HG02678 (cell line): ENCODE data around the gene ITPKA.

Source experiments
- ATAC-seq: cut with Tn5 transposase; IDR thresholded peaks from one replicate; pipeline ENCODE4 v1.9.1; 2021; ENCODE audit warnings: mild to moderate bottlenecking, moderate library complexity; ENCODE audit not compliant: unreplicated experiment

ITPKA gene

DNA sequence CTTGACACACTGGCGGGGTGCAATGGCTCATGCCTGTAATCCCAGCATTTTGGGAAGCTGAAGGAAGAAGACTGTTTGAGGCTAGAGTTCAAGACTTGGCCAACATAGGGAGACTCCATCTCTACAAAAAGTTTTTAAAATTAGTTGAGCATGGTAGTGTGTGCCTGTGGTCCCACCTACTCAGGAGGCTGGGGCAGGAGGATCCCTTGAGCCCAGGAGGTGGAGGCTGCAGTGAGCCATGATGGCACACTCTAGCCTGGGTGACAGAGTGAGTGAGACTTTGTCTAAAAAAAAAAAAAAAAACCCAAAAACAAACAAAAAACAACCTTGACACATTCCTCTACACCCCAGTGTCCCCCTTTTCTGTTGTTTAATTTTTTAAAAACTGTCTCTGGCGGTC lies 4.0 kb upstream of the ITPKA start:
- ATAC-seq: no peak

DNA sequence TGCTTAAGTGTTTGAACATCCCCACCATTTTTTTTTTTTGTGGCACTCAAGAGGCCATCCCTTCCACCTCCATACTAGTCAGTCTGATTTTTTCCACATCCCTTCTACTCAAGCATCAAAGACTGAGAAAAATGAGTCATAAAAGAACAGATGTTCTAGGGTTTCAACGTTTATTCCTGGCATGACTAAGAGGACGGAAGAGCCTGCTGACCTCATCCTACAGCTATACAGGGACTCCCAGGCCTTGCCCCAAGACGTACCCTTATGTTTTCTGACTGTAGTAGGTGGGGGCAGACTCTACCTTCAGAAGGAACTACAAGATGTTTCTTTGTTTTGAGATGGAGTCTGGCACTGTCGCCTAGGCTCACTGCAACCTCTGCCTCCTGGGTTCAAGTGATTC lies 3.3 kb upstream of the ITPKA start:
- no peak for ATAC-seq

DNA sequence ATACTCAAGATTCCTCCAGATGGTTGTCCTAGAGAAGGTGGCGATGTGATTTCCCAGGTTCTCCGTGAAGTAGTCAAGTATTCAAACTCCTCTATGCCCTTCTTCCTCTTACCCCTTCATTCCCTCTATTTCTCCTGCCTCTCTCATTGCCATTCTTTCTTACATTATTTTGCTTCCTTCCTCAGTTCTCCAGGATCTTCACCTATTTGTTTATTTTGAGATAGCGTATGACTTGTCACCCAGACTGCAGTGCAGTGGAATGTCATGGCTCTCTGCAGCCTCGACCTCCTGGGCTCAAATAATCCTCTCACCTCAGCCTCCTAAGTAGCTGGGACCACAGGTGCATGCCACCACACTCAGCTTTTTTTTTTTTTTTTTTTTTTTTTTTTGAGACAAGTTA lies 1.8 kb upstream of the ITPKA start:
- no peak for ATAC-seq

DNA sequence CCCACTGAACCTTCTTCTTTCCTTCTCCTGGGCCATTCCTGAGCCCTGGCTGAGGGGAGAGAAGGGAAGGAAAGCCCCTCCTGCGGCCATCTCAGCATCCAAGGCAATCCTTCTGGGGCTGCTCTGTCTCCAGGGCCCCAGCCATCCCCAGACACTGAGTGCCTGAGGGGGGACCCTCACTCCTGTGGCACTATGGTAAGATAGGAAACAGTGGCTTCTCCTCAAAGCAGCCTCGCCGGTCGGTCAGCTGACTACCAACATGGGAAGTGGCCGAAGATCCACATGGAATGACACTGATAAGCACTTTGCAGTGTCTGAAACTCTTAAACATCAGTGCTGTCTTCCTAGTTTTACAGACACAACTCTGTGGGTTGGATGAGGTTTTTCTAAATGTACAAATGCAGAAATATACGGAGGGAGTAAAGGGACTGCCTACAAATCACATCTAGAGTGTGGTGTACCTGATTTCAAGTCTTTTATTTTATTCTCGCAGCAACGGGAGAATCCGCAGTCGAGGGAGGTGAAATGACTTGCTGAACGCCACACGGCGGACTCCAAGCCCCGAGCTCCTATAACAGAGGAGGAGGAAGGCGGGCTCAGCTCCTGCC lies 973 bp upstream of the ITPKA start:
- ATAC-seq: no peak

DNA sequence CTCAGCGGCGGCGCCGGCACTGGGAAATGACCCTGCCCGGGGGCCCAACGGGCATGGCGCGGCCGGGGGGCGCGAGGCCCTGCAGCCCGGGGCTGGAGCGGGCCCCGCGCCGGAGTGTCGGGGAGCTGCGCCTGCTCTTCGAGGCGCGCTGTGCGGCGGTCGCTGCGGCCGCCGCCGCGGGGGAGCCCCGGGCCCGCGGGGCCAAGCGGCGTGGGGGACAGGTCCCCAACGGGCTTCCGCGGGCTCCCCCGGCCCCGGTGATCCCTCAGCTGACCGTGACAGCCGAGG lies 172 bp downstream of the ITPKA start:
- peak; percentile 17 for ATAC-seq

DNA sequence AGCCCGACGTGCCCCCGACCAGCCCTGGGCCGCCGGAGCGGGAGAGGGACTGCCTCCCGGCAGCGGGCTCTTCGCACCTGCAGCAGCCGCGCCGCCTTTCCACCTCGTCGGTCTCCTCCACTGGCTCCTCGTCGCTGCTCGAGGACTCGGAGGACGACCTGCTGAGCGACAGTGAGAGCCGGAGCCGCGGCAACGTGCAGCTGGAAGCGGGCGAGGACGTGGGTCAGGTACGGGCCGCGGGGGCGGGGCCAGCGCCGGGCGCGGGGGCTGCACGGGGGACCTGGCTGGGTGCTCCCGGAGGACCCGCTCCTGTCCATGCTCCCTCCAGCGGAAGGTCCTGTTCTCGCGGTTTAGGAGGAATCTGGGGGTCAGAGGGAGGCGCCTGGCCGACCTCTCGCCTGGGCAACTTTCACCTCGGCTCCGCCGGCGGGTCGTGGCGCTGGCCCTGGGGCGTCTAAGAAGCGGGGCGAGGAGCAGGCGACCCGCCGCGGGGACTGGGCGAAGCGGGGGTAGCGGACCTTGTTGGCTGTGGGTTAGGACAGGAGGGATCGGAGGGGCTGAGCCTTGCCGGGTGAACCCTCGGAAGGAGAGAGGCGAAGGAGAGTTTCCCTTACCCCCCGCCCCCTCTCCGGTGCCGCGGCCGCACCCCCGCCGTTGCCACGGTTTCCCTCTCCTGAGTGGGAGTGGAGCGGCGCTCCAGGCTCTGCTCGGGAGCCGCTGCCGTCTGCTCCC lies 682 bp downstream of the ITPKA start:
- peak; percentile 15 for ATAC-seq

DNA sequence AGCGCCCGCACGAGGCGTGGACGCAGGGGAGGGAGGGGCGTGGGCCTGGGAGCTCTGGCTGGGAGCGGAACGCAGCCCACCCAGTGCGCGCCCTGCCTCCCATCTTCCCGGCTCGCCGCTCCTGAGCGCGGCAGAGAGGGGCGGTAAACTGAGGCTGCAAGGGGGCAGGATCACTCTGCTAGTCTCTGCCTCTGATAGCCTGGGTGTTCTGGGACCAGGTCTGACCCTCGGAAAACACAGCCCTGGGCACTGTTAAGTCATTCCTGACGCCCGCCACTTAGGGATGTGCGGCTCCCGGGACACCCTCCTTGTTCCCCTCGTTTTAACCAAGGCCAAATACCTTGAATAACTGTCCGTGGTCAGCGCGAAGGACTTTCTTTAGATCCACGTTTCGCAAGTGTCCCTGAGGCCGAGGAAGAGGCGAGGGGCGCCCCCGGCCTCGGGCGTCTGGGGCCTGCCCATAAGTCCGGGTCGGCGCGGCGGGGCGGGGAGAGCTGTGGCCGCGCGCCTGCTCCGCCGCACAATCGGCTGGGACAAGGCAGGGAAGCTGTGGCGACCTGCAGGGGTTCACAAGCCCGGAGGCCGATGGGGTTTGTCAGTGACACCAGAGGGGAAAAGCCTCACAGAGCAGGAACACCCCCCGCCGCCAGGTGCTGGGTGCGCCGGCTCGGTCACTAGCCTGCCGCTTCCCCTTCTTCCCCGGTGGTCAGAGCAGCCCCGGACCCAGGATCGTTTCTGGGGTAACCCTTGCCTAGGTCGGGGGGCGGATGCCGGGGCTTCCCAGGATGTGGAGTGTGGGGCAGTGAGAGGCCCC lies 1.5 kb downstream of the ITPKA start:
- ATAC-seq: no peak

DNA sequence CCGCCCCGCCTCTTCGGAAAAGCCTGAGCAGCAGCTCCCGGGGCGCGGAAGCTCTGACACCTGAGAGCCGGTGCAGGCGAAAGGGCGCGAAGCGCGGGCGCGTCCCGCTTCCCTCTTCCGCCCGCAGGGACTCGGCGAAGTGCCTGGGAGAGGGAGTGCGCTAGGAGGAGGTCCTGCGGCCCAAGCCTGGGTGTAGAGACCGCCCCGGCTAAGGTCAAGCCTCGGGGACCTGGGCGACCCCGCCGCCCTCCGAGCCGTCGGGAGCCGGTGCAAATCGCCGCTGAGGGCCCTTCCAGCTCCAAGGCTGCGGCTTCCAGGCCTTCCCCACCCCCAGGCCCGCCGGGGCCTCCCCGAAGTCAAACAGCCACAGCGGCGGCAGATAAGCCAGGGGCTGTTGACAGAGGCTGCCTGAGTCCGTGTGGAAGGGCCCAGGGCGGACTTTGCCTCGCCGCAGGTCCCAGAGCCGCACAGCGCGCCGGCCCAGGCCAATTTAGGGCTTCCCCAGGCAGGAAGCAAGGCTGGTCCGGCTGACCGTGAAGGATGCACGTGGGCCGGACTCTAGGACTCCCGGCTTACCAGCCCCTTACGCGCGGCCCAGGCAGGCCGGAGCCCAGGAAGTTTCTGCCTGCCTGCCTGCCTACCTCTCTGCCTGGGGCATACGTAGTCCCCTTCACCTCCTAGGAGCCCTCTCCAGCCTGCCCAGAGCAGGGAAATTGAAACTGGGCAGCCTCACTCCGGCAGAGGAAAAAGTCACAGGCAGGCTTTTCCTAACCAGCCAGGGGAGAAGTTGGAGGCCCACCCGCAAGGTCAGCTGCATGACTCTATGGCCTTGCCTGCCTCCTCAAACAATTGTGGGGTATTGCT lies 2.3 kb downstream of the ITPKA start:
- ATAC-seq: no peak

DNA sequence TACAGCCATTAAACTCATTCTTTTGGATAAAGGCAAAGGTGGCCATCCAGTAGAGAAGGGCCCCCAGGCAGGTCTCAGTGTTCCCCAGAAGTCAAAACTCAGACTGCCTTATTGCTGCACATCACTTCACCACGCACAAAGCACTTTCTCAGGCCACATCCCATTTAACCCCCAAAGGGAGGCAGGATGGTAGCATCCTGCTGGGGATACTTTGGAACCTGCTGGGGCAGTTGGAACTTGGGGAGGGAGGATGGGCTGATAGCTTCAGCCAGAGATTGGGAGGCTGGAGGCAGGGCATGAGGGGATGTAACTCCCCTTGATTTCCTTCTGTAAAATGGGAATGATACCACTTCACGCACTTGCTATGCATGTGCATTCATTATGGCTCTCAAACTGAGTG lies 5.0 kb downstream of the ITPKA start:
- no peak for ATAC-seq

DNA sequence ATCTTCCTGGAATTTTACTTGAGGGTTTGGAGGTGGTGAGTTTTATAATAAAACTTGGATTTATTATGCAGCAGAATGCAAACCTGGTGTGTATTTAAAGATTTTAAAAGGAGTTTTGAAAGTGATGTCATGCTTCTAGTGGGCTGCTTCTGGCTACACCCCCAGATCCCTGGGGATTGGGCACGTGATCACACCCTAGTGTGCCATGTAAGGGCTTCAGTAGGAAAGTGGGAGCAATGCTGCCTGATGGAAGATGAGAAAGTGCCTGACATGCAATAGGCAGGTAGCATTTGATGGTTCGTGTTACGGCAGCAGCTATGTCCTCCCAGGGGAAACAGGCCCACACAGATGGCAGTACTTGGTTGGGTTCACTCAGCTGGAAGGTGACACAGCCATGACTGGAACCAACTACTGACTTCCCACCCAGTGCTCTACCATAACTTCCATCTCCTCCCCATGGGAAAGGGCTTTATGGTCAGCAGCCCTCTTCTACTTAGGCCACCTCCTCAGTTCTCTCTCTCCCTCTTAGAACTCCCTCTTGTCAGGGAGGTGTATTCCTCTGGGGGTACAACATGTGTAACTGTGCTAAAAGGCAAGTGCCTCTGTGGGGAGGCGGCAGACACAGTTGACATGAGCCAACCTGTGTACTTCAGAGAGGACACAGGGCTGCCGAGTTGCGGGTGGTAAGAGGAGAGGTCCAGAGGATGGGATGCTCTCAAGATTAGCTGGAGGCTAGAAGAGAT lies 5.6 kb downstream of the ITPKA start:
- ATAC-seq: no peak

DNA sequence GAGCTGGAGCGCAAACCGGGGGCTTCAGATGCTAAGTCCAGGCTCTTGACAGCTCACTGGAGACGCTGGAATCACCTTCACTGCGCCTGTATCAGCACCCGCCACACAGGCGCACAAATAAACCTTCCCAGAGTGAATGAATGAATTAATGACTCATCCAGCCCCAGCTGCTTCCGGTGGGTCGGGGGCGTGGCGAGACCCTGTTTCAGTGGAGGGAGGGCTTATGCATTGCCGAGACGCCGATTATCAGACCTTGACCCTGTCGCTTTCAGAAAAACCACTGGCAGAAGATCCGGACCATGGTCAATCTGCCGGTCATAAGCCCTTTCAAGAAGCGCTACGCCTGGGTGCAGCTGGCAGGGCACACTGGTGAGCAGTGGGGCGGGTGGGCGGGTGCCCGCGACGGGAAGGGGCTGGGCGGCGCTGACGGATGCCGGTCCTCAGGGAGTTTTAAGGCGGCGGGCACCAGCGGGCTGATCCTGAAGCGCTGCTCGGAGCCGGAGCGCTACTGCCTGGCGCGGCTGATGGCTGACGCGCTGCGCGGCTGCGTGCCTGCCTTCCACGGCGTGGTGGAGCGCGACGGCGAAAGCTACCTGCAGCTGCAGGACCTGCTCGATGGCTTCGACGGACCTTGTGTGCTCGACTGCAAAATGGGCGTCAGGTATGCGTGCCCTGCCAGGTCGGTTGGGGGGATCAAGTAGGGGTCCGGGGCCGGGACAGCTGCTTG lies 7.7 kb downstream of the ITPKA start:
- ATAC-seq: no peak

DNA sequence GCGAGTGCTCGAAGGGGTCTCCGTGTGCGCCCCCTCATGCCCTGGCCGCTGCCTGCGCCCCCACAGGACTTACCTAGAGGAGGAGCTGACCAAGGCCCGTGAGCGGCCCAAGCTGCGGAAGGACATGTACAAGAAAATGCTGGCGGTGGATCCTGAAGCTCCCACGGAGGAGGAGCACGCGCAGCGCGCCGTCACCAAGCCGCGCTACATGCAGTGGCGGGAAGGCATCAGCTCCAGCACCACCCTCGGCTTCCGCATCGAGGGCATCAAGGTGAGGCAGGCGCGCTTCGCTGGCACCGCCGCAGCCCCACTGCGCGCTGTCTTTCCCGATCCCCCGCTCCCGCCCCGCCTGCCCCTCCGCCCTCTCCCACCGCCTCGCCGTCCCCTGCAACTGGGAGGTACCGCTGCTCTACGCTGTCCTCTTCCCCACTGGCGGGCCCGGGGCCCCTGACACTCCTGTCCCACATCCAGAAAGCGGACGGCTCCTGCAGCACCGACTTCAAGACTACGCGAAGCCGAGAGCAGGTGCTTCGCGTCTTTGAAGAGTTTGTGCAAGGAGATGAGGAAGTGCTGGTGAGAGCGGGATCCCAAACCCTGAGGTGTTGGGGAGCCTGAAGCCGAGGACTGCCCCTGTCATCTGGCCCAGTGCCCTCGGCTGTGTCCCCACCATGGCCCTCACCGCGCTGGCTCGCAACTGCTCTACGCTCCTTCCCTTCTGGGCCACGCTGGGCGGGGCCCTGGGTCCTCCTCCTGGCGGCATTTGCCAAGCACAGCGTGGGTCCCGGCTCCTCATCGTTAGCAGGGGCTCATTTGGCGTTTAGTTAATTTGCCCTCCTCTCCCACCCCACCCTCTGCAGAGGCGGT lies 8.5 kb downstream of the ITPKA start:
- no peak for ATAC-seq

DNA sequence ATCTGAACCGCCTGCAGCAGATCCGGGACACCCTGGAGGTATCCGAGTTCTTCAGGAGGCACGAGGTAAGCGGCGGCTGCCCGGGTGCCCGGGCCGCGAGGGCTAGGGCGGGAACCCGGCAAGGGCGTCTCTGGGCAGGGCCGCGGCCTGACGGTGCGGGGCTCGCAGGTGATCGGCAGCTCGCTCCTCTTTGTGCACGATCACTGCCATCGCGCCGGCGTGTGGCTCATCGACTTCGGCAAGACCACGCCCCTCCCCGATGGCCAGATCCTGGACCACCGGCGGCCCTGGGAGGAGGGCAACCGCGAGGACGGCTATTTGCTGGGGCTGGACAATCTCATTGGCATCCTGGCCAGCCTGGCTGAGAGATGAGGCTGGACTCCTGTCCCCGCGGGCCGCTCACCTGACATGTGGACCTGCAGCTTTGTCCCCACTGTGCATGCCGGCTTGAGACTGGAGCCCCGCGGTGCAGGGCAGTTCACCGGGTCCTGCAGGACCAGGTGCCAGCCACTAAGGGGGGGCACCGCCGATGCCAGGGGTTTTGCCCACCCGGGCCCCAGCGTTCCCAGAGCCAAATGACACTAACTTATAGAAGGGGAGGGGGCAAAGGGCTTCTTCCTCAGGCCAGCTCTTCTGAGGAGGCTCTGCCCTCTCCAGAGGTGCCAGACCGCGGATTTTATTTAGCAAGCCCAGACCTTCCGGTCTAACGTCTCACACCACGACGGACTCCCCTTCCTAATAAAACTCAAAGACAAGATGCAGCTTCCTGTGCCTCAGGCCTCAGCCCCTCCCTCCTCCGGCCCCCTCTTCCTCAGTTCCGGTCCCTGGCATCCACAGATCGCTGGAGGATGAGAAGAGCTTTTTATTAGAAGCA lies 9.4 kb downstream of the ITPKA start:
- no peak for ATAC-seq

DNA sequence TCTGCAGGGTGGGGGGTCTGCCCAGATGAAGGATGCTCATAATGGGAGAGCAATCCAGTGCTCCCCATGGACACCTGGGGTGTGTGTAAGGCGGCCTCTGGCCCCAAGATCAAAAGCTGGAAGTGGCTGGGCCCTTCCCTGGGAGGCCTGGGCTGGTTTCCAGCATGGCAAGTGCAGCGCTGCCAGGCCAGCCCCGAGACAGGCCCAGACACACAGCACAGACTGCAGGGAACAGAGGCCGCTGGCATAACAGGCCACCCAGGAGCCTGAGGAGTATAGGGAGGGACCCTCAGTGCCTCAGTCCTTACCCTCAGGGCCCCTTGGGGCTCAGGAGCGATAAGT lies 10.0 kb downstream of the ITPKA start:
- ATAC-seq: no peak

DNA sequence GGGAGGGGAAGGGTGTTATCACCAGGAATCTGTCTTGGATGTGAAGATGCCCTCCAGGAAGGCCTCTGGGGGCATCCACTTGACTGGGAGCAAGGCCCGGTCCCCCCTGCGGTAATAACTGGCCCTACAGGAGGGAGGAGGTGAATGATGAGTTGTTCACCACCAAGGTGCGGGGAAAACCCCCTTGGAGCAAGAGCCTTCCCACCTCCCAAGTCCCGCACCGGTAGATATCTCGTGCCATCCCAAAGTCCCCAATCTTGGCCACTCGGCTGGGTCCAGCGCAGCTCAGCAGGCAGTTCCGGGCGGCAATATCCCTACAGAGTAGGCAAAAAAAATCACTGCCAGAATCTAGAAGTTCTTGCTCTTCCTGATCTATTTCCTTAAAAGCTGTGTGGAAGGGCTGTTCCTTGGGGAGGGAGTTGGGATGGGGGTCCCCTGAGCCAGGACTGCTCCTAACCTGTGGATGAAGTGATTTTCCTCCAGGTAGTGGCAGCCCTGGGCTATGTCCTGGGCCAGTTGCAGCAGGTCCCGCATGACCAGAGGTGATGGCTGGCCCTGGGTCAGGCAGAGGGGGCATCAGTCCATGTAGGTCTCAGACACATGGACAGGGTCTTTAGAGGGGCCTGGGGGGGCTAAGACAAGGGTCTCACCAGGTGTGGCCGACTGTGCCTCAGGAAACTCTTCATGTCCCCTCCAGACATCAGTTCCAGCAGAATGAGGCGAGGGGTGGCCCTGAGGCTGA lies 11.2 kb downstream of the ITPKA start:
- no peak for ATAC-seq

DNA sequence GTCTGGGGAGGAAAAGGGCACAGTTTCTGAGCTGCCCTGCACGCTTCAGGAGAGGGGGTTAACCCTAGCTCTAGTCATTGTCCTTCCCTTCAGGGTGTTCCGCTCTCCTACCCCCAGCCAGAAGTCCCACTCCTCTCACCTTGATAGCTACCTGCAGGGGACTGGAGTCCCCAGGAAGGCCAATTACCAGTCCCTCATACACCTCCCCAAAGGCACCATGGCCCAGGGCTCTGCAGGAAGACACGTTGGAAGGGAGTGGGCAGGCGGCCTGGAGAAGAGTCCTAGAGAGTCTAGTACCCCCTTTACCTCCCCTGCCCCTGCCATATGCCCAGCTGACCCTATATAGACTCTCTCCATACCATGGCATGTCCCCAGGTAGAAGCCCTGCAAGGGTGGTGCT lies 12.1 kb downstream of the ITPKA start:
- ATAC-seq: no peak

DNA sequence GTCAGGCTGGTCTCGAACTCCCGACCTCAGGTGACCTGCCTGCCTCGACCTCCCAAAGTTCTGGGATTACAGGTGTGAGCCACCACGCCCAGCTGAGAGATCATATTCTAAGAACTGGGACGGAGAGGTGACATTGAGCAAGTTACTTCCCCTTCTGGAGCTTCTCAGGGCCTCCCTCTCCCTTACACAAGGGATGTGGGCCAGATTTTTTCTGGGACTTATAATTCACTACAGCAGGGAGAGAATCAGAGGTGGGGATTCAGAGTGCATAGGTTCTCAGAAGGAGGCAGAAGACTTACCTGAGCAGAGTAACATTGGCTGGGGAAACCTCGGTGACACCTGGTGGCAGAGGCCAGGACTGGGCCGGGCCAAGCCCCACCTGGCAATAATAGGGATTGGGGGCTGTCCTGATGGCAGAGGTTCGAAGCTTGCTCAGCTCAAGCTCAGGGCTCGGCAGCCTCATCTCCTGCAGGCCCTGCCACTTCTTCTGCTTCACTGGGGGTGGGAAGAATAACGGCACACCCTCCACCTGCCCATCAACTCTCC lies 13.2 kb downstream of the ITPKA start:
- ATAC-seq: no peak
